ENCODE data around the gene FXYD3. TPM values are rescaled to one million over a fixed set of nuclear protein-coding genes. Genes with fewer than 3 reads are reported as not detected.

Gene FXYD3
- total and polyA plus RNA-seq, 2 of the 13 experiments (the other 11 are each of a cell fraction or from before 2014, with no cell fraction given), result 4.9 TPM; not detected in 1

DNA sequence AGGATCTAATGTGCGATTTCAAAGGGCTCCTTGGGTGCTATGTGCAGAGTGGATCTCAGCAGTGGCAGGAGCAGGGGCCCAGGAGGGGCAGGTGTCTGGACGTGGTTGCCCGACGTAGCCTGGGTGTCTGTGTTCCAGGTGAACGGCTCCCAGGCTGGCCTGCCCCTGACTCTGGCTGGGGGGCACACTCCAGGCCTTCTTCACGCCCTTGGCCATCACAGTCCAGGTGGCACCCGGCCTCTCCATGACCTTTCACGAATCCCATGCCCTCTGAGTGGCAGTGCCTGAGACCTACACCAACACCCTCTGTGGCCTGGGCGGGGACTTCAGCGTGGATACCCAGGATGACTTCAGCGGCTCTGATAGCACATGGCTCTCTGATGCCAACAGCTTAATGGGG, 11.3 kb upstream of the FXYD3 start:
- no peaks in the 10 kb centered on the region for H4K20me1 ChIP-seq (ENCODE audit: insufficient read depth, low read length)
- no peak for DNase-seq (ENCODE audit: low spot score)
- no peak for FAIRE-seq
- TF ChIP-seq HDAC2 (CRISPR knock-in tag; IDR thresholded peaks at IDR 0.05) (no peak), HNRNPL (IDR thresholded peaks at IDR 0.05; ENCODE audit: low read depth, low read length) (0 out of 2 replicates have a peak, but pooled peaks have one; percentile 43), TEAD2 (CRISPR knock-in tag; IDR thresholded peaks at IDR 0.05) (no peak)
- TF ChIP-seq, protein P1, sequence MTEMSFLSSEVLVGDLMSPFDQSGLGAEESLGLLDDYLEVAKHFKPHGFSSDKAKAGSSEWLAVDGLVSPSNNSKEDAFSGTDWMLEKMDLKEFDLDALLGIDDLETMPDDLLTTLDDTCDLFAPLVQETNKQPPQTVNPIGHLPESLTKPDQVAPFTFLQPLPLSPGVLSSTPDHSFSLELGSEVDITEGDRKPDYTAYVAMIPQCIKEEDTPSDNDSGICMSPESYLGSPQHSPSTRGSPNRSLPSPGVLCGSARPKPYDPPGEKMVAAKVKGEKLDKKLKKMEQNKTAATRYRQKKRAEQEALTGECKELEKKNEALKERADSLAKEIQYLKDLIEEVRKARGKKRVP (CRISPR knock-in tag; IDR thresholded peaks at IDR 0.05), result no peak
- H3K4me2 ChIP-seq (ENCODE audit: low read depth, low read length), result no peak overlapping the region
- H3K27me3 ChIP-seq (ENCODE audit: control insufficient read depth in 1 of 2, insufficient read depth in 2 of 2, low read length in 2 of 2), result peaks cover 0 to 4% of the 10 kb centered on the region in 2 experiments; a peak in 1 of 5 replicates
- POLR2A ChIA-PET, result no interaction called here
- in situ Hi-C loops (cut with HindIII; ENCODE audit: extremely low pct_ligation_motif_present, low pct_unique_long_range_greater_than_20kb) (no loop called here), intact Hi-C loops (cut with micrococcal nuclease; ENCODE audit: unreplicated experiment) (no loop called here)
- no peak overlapping the region for H2AFZ ChIP-seq (ENCODE audit: low read length)
- no peak overlapping the region for H3K27ac ChIP-seq (ENCODE audit: extremely low read length, insufficient read depth, low read length)
- no peak overlapping the region for H3K9ac ChIP-seq (ENCODE audit: insufficient read depth, low read depth, low read length)
- CTCF ChIA-PET (ENCODE audit: low intra/inter-chr PET ratio, low total read pairs), result no interaction called here
- 43% methylated on average over 4 of the region's 11 CpGs for WGBS (ENCODE audit: low lambda C conversion rate)
- no peaks in the 10 kb centered on the region for H3K9me3 ChIP-seq (ENCODE audit: low read length)
- no peak for ATAC-seq
- no peaks in the 10 kb centered on the region for H3K79me2 ChIP-seq (ENCODE audit: insufficient read depth, low read length)
- H3K36me3 ChIP-seq (replicated peaks in 1 of 2; ENCODE audit: control insufficient read depth in 1 of 2, insufficient read depth in 2 of 2, low read length in 2 of 2), result no peaks in the 10 kb centered on the region
- BruUV-seq (replicated peaks), result no TSS peak
- no peak overlapping the region for H3K4me3 ChIP-seq (replicated peaks in 1 of 3; ENCODE audit: insufficient read depth in 1 of 3, low read depth in 2 of 3, low read length in 3 of 3)
- peaks cover 53% of the 10 kb centered on the region for H3K4me1 ChIP-seq (ENCODE audit: insufficient read depth, low read length)

DNA sequence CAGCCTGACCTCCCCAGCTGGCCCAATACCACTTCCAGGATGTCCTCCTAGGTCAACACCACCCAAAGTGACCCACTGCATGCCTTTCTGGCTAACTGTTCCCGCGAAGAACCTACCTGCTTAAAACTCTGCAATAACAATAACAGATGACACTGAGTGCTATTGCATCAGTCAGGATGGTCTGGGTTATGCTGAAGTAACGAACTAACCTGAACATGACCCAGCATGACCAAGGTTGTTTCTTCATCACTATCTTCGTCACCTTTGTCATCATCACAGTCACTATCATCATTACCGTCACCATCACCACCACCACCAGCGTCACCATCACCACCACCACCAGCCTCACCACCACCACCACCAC, 10.6 kb upstream of the FXYD3 start:
- no peak for DNase-seq (ENCODE audit: low spot score)
- no TSS peak for BruUV-seq (replicated peaks)
- H3K4me3 ChIP-seq (replicated peaks in 1 of 3; ENCODE audit: insufficient read depth in 1 of 3, low read depth in 2 of 3, low read length in 3 of 3), result no peak overlapping the region
- TF ChIP-seq CEBPG (CRISPR knock-in tag; IDR thresholded peaks at IDR 0.05) (peak; percentile 29; the same call in 1 of the 2 replicates), ZNF12 (CRISPR knock-in tag; IDR thresholded peaks at IDR 0.05) (peak; percentile 92), SNAPC2 (CRISPR knock-in tag; IDR thresholded peaks at IDR 0.05) (no peak), ZNF230 (CRISPR knock-in tag; IDR thresholded peaks at IDR 0.05) (no peak), RAD21 (CRISPR knock-in tag; IDR thresholded peaks at IDR 0.05) (no peak), KDM5B (CRISPR knock-in tag; IDR thresholded peaks at IDR 0.05; ENCODE audit: borderline replicate concordance) (no peak)
- TF ChIP-seq, protein P2, sequence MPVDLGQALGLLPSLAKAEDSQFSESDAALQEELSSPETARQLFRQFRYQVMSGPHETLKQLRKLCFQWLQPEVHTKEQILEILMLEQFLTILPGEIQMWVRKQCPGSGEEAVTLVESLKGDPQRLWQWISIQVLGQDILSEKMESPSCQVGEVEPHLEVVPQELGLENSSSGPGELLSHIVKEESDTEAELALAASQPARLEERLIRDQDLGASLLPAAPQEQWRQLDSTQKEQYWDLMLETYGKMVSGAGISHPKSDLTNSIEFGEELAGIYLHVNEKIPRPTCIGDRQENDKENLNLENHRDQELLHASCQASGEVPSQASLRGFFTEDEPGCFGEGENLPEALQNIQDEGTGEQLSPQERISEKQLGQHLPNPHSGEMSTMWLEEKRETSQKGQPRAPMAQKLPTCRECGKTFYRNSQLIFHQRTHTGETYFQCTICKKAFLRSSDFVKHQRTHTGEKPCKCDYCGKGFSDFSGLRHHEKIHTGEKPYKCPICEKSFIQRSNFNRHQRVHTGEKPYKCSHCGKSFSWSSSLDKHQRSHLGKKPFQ (CRISPR knock-in tag; IDR thresholded peaks at IDR 0.05; ENCODE audit: insufficient replicate concordance), result no peak
- TF ChIP-seq, protein P3, sequence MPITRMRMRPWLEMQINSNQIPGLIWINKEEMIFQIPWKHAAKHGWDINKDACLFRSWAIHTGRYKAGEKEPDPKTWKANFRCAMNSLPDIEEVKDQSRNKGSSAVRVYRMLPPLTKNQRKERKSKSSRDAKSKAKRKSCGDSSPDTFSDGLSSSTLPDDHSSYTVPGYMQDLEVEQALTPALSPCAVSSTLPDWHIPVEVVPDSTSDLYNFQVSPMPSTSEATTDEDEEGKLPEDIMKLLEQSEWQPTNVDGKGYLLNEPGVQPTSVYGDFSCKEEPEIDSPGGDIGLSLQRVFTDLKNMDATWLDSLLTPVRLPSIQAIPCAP (CRISPR knock-in tag; IDR thresholded peaks at IDR 0.05; ENCODE audit: low read depth), result no peak
- H2AFZ ChIP-seq (ENCODE audit: low read length), result no peak overlapping the region
- H3K36me3 ChIP-seq (replicated peaks in 1 of 2; ENCODE audit: control insufficient read depth in 1 of 2, insufficient read depth in 2 of 2, low read length in 2 of 2), result no peaks in the 10 kb centered on the region
- 75% methylated on average over 6 of the region's 6 CpGs for WGBS (ENCODE audit: low lambda C conversion rate)
- CTCF ChIA-PET (ENCODE audit: low intra/inter-chr PET ratio, low total read pairs), result no interaction called here
- no peak overlapping the region for H3K9ac ChIP-seq (ENCODE audit: insufficient read depth, low read depth, low read length)
- no peak for FAIRE-seq
- no peak for ATAC-seq
- peaks cover 0 to 4% of the 10 kb centered on the region in 2 experiments; a peak in 1 of 5 replicates for H3K27me3 ChIP-seq (ENCODE audit: control insufficient read depth in 1 of 2, insufficient read depth in 2 of 2, low read length in 2 of 2)
- in situ Hi-C loops (cut with HindIII; ENCODE audit: extremely low pct_ligation_motif_present, low pct_unique_long_range_greater_than_20kb), result no loop called here
- peaks cover 52% of the 10 kb centered on the region for H3K4me1 ChIP-seq (ENCODE audit: insufficient read depth, low read length)
- intact Hi-C loops (cut with micrococcal nuclease; ENCODE audit: unreplicated experiment), result no loop called here
- H3K9me3 ChIP-seq (ENCODE audit: low read length), result no peaks in the 10 kb centered on the region
- H3K4me2 ChIP-seq (ENCODE audit: low read depth, low read length), result no peak overlapping the region
- POLR2A ChIA-PET, result no interaction called here
- H3K79me2 ChIP-seq (ENCODE audit: insufficient read depth, low read length), result no peaks in the 10 kb centered on the region
- H4K20me1 ChIP-seq (ENCODE audit: insufficient read depth, low read length), result no peaks in the 10 kb centered on the region
- H3K27ac ChIP-seq (ENCODE audit: extremely low read length, insufficient read depth, low read length), result no peak overlapping the region
